GF-D8 (cell line): ENCODE measurements around the gene GPX2.

ENCODE experiments used
- DNase-seq: peaks from one replicate; lab custom pipeline; 2025; lab: John Stamatoyannopoulos, UW

The GPX2 gene

DNA sequence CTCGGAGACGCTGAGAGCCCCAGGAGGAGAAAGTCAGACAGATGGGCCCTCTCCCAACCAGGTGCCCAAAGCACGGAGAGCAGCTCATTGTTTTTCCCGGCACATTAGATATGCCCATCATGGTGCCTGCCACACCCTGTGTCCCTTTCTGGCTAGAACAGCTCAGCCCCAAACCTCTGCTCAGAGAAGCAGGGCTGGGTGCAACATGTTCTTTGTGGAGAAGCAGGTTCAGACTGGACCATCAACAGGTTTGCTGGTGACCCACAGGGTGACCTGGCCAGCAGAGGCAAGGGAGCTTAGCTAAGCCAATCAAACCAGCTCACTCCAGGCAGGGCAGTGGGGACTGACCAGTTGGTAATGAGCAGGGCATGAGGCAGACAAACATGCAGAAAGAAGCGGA lies 16.2 kb upstream of the GPX2 start:
- no peak for DNase-seq

DNA sequence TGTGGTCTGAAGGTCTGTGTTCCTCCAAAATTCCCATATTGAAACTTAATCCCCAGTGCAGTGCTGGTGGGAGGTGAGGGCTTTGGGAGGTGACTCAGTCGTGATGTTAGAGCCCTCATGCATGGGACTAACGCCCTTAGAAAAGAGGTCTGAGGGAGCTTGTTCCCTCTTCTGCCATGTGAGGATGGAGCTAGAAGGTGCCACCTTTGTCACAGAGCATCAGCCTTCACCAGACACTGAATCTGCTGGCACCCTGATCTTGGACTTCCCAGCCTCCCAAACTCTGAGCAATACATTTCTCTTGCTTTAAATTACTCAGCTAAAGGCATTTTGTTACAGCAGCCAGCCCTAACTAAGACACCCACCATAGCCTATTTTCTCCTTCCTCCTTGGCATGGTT lies 15.7 kb upstream of the GPX2 start:
- no peak for DNase-seq

DNA sequence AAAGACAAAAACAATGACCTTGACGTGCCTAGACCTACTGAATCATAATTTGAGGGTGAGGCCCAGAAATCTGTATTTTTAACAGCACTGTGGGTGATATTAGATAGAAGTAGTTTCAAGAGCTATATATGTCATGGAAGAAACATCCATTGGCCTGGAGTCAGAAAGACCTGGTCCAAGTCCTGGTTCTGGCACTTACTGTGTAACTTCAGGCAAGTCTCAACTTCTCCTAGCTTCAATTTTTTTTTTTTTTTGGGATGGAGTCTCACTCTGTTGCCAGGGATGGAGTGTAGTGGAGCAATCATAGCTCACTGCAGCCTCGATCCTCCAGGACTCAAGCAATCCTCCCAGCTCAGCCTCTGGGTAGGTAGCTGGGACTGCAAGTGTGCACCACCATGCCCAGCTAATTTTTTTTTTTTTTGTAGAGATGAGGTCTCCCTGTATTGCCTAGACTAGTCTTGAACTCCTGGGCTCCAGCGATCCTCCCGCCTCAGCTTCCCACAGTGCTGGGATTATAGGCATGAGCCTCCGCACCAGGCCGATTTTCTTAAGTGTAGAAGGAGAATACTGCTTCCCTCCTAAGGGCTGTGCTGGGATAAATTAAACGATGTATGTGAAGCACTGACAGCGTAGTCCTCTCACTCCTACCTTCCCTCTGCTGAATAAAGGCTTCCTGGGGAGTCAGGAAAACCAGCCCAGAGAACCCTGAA lies 14.3 kb upstream of the GPX2 start:
- no peak for DNase-seq

DNA sequence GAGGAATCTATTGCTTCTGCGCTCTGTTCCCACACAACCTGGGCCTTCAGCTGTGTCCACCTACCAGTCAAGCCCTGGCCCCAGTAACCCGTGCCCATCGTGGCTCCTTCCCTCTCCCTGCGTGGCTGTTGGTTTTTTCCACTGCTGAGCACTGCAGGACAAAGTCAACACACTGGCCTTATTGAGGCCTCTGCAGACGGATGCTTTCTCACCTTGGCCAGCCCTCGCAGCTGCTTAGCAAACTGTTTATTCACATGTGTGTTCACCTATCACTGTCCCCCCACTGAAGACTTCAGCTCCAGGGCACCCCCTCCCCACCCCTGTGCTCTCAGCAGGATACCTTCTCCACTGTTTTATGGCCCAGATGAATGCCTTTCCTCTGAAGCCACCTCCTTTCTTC lies 12.8 kb upstream of the GPX2 start:
- DNase-seq = no peak

DNA sequence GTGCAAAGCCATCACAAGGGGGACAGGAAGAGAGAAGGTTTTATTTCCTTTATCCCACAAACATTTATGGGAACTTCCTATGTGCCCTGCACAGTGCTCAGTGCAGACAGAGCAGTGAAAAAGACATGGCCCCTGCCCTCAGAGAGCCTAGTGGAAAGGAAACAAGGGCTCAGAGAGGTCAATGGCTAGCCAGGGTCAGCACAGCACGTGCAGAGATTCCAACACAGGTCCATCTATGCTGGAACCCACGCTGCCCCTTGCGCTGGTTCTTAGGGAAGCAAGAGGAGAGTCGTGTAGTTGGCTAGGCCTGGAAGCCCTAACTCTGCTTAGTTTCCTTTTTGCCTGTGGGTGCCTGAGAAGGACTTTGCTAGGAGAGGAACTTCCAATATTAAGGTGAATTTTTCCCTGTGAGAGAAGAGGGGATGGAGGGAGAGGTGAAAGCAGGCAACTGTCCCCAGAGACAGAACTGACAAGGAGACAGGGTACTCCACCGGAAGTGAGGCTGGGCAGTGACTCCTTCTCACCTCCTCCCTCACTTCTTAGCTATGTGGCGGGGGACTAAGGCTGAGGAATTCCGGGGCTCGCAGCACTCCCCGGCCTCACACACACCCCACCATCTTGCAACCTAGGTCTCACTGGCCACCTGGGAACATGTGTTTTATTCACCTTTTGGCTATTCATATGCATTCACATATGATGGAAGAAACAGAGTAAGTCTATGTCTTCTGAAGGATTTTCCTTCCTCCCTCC lies 12.1 kb upstream of the GPX2 start:
- no peak for DNase-seq

DNA sequence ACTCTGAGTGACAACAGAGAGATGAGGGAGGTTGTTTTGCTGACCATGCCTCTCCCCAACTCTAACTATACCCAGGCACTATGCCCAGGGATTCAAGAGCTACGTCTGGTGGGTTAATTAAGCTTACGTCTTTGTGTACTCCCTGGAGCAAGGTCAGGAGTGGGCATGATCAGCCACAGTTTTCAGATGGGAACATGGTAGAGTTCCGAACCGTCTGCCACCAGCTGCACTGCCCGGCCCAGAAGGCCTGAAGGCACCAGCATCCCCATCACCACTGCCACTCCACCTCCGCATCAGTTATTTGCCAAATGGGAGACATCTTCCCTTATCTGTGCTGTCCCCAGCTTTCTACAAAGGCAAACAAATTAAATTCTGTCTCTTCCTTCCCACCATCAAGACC lies 11.1 kb upstream of the GPX2 start:
- DNase-seq = no peak

DNA sequence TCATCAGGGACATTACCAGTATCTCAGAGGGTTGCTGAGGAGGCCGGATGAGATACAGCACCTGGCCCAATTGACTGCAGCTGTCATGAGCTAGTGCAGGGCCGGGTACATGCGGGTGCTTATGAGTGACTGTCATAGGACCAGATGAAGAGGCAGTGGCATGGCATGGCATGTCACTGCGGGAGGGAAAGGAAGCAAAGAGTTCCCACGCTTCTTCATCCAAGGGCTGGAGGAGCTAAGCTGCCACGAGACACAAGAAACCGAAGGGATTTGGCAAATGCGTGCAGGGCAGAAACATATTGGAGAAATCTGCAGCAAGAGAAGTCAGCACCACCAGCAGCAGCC lies 10.7 kb upstream of the GPX2 start:
- DNase-seq = no peak

DNA sequence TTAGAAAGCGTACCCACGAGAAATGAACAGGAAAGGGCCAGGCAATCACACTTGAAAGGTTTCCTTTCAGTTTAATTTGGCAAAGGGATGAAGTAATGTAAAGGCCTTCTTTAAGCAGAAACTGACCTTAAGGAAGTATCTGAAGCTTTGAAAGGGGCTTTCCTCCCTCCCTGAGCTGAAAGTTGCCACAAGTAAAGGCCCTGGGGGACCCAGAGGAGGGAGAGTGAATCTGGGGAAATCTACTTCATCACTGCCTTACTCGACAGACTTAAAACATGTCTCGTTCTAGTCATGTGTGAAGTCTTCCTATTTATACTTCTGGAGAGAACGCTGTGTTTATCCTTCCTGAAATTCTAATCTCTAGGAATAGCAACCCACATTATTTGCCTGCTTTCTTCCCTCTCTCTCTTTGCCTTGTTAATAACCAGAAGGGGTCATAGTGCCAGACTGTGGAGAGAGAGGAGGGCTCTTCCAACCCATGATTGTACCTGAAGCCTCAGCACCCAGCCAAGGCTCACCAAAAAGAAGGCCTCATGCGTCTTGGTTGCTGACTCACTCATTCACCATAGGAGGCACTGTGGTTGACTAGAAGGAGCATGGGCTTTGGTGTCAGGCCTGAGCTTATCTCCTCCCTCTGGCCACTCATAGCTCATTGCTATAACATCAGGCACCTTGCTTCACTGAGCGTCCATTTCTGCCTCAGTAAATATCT lies 10.2 kb upstream of the GPX2 start:
- DNase-seq = no peak

DNA sequence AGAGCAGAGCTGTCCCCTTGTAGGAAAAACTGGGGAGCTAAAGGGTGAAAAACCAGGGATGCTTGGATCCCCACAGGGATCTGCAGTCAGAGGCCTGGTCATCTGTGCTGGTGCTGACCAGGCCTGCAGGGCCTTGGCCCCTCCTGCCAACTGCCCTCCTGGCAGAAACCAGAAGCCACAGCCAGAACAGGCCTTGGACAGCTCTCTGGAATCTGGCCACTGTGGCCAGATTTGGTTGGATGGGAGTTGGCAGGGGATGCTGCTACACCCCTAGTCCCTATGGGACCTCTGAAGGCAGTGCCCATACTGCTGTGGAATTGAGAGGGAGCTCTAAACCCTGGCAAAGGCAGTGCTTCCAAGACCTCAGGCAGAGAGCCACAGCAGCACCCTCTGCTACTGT lies 9.2 kb upstream of the GPX2 start:
- no peak for DNase-seq

DNA sequence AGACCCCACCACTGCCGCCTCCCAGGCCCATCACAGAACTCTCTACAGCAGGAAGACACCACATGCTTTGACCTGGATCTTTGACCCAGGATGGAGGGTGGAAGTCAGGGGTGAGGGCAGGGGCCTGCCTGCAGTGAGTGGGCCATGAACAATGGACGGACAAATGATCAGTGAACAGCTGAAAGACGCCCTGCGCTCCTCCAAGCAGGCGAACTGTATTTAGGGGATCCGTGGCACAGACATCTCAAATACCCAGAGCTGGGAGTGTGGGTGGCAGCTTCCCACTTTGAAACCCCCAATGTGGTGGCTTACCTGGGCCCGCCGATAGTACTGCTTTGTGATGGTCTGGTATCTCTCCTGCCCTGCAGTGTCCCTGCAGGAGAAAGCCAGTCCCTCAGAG lies 8.7 kb upstream of the GPX2 start:
- no peak for DNase-seq

DNA sequence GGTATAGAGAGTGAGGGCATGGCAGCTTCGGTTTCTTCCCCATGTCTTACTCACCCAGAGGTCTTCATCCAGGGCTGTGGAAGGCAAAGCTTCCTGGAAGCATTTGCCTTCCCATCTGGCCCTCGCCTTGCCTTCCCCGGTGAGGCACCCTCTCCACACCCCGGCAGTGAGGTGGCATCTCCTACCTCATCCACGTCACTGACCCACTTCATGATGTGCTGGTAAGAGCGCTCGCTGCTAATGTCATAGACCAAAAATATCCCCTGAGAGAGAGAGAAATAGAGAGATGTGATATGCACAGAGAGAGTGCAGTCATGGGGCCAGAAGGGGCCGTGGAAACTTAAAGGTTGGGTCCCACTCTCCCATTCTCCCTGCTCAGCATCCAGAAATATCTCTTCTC lies 8.3 kb upstream of the GPX2 start:
- DNase-seq = no peak

DNA sequence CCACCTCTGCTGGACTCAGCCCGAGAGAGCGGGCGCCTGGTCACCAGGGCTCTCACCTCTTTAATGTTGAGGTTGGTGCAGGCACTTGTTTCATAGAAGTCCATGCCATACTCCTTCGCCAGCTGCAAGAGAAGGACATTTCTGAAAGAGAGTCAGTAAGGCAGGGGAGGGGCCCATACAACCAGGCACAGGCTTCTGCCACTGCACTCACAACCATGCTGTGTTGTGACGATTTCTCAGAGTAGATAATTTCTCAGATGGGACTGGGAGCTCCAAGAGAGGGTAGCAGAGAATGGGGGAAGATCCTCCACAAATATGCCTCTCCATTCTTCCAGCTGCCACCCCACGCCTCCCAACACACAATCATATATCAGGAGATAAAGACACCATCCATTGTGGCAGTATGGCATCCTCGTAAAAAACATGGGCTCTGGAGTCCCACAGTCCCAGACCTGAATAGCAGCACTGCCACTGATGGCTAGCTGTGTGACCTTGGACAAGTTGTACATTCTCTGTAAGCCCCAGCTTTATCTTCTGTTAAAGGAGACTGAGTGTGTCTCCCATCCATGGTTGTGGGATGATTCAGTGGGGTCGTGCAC lies 6.2 kb upstream of the GPX2 start:
- DNase-seq = no peak

DNA sequence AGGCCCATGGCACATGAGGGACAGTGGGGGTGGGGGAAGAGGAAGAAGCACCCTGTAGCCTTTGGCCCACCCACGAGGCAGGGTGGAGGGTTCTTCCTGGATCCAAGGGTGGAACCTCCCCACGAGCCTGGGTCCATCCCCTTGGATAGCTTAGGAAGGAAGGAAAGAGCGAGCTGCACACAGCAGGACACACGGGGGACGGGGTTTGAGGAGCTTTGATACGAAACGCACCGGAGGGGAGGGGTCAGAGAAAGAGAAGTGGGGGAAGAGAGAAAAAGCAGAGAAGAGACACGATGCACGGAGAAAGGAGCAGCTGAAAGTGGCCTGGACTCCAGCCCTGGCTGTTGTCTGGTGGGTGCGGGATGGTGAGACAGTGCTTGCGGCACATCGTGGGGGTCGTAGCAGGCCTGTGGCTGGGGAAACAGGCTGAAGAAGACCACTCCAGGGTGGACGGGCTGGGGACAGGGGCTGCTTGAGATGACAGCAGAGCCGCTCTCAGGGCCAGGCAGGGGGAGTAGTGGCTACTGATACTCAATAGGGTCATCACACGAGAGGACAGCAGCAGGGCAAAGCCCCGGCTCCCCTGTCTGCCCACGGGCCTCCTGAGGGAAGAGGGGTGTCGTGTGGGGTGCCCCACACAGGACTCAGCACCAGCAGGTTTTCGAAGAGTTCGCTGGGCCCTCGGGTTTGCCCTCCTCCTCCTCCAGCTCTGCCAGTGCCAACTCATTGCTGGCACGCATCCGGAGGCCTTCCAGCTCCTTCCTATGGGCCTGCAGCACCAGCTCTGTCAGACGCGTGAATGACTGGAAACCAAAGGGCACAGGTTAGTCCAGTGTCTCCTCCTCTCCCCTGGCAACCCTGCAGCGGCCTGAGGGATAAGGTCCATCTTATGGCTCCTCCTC lies 5.4 kb upstream of the GPX2 start:
- DNase-seq = no peak

DNA sequence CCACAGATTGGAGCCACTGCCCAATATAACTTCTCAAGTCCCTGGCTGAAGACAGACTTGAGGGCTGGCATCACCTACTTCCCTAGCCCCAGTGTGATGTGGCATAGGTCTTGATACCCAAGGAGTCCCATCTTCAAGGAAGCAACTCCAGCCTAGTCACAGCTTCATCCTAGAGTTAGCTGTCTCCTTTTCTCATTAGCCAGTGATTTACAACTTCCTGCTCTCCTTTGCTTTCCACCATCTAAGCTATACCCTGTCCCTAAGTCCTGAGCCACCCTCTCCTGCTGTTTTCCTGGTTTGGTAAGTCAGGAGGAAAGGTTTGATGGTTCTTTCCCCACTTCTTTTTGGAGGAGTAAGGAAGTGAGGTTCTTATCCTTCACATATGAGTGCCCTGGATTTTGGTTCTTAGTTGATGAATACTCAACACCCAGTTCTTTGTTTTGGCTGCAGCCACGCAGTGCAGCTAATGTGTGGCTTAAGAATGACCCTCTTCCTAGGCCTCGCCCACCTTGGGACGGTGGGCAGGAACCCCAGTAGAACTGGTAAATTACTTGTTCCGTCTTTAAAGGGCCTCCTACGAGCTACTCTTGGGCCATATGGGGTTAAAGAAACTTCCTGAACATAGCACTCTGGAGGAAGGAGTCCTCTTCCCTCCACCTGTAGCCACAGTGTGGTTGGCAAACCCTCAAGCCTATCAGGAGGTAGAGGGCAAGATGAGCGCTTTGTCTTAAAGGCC lies 3.9 kb upstream of the GPX2 start:
- no peak for DNase-seq

DNA sequence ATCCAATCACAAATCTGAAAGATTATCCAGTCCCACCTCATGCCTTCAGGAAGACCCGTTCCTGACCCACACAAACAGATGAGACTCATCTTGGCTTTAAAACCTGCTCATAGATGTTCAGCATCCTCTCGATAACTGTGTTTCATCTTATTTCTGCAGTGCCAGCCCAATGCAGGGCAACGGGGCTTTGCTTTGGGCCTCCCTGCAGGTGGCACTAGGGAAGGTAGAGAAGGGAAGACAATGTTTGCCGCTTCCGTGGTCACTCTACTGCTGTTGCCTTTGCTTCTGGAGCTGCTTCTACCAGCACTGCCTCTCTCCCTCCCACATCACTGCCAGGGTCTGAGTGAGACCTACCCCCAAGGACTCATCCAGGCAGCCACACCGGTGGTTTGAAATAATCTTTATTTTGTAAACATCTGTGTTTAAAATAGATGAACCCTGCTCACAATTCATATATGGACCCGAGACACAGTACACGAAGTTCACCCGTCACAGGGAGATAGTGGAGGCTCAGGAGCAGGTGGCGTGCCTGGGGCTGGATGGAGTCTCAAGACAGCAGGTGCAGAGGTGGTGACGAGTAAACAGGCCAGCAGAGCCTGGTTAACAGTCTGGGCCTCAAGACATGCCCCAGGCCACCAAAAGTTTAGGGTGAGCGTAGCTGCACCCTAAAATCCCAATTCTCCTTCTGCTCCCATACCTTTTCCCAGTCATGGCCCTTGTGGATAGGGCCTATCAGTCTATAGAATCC lies 3.1 kb upstream of the GPX2 start:
- DNase-seq = no peak

DNA sequence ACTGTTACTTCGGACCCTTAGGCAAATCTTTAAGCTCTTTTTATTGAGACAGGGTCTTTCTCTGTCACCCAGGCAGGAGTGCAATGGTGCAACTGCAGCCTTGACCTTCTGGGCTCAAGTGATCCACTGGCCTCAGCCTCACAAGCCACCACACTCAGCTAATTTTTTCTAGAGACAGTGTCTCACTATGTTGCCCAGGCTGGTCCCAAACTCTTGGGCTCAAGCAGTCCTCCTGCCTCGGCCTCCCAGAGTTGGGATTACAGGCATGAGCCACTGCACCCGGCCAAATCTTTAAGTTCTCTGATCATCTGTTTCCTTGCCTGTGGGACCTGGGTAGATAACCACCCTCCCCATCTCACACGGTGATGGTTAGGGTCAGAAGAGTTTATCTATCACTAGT lies 2.3 kb upstream of the GPX2 start:
- DNase-seq = no peak

DNA sequence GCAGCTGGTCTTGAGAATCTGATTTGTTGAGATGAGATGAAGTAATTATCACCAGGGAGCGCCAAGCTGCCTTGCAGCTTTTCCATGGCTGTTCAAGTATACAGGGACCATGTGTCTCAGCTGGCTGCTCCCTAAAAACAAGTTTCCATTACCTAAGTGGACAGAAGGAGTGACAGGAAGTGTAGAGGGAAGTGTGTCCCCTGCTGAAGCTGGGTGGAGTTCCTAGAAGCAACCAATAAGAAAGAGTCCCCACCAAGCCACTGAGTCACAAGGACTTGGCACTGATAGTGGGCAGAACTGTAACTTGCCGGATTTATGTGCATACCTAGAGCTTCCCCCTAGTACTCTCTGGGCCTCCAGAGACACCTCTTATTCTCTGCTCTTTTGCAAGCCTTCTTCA lies 1.5 kb upstream of the GPX2 start:
- DNase-seq = no peak

DNA sequence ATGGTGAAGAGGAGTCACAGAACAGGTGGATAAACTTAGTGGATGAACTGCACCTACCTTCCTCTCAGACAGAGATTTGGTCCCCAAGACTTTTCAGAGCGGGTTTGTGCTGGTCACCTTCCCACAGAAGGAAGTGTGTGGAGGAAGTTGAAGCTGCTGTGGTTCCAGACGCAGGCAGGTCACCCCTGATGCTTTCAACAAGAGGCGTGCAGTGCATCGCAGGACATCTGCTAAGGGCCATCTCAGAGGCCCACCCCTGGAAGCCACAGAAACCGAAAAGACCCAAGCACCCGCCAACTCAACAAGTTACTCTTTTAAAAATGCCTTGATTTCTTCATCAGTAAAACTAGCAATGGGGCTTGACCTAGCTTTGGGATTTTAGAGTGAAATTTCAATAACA lies 1.0 kb upstream of the GPX2 start:
- DNase-seq = no peak

DNA sequence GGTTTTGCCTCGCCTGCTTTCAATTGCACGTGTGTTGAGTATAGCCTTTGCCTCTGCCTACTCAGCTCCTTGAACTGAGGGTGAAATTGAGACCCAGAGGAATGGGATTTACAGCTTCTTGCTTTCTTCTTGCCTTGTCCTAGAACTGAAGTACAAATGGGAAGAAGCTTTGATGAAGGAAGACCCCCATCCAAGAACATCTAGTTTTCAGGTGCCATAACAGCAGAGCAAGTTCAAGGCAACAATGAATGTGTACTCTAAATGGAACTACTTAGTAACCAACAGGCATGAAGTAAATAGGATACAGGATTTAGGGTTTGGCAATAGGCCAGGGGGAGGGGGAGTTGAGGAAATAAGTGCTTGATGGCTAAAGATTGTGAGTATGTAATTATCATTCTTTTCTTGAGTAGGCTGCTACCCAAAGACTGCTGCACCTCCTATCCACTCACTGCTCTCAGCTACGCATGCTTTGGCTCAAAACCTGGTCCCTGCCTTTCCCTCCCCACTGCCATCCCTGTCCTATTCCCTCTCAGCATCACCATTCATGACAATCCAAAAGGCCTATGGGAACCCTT lies 2.1 kb downstream of the GPX2 start:
- no peak for DNase-seq

DNA sequence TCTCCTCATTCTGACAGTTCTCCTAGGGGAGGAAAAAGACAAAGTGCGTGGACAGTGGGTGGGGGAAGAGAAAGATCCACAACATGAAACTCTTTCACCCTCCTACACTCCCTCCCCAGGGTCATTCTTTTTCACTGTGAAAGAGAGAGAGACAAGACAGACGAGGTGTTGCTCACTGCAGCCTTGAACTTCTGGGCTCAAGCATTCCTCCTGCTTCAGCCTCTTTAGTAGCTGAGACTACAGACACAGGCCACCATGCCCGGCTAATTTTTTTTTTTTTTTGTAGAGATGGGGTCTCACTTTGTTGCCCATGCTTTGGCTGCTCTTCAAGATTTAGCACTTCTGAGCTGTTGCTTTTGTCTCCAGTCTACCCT lies 2.7 kb downstream of the GPX2 start:
- DNase-seq = no peak
